ENCODE data around the gene ELF4.
A peak's percentile ranks its signal among the peaks of the same experiment; 100 is the strongest.

ELF4 gene

DNA sequence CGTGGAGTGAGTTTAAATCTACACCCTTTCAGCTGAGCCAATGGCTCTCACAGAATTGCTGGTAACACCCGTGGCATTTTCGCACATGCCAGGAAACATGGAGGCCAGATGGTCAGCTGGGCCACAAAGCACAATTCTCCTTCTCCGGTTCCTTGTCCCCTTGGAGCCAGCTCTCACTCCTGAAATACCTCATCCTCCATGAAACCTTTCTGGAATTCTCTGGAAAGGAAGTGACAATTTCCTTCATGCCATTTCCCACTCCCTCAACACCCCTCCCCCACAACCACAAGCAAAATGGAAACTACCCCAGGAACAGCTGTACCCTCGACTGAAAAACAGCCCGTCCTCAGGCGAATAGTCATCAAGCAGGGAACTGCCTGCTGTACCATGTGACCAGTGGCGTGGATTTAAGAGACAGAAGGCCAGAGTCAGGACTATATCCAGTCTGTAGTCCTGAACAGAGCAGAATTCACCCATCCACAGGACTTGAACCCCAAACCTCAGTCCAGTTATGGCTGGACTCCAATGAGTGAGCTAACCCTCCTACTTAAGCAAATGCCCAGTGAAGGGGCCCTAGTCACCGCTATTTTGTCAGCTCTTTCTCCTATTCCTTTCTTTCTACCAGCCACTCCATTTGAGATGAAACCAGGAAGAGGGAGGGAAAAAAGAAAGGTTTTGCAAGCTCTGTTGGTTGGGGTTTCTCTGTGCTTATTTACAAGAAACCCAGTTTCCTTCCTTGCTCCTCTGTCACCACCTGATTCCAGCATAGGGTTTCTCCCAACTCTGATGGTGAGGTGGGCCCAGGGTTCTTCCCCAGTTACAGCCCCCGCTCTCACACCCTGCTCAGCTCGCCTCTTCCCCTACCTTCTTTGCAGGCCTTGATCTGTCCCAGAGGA, 24.5 kb downstream of the ELF4 start:
- no peak for DNase-seq

DNA sequence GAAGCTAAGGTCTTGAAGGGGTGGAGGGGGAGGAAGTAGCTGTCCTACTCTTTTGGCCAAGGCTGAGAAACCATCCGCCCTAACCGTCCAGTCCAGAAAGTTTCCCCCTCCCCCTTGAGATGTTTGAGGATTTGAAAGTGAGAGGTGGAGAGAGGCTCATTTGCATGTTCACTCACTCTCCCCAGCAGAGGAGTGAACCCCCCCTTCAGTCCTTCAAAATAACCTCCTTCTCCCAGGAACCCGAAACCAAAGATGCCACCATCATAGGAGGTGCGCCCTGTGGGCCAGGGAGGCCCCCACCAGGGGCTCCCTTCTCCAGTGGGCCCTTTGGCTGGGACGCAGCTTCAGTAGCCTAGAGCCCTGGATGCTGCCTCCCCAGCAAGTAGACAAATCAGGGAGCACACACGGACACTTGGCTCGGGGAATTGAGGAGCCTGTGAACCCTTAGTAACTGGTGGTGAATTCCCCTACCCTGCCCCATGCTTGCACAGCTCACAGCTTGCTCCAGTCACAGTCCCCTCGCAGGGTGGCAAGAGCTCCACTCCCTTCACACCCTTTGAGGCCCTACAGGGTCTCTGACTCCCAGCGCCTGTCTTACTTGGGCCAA, 25.6 kb downstream of the ELF4 start:
- no peak for DNase-seq

DNA sequence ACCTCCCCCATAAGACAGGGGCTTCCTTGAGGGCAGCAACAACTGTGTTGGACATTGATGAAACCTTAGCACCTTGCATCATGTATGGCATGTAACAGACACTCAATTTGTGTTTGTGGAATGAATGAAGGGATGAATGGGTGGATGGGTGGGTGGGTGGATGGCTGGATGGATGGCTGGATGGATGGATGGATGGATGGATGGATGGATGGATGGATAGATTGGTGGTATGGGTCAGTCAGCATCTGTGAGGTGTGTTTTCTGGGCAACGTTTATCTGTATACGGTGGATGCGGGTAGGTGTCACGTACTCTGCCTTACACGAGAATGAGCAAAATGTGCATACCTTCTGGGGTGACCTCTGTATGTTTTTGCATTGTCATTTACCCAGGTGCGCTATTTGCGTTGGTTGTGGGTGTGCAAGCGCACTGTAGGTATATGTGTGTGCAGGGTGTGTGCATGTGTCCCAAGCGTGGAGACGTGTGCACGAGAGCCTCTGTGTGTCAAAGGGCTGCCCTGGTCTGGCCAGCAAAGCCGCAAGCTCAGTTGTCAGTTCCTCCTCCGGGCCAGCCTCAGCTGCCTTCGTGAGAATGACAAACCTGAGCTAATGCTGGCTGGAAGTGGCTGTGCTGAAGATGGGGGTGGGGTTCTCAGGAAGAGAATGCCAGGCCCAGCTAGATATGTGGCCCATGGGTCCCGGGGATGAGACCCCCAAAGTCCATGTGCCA, 26.5 kb downstream of the ELF4 start:
- peak in 1 of 51 donors; percentile 1 for DNase-seq

DNA sequence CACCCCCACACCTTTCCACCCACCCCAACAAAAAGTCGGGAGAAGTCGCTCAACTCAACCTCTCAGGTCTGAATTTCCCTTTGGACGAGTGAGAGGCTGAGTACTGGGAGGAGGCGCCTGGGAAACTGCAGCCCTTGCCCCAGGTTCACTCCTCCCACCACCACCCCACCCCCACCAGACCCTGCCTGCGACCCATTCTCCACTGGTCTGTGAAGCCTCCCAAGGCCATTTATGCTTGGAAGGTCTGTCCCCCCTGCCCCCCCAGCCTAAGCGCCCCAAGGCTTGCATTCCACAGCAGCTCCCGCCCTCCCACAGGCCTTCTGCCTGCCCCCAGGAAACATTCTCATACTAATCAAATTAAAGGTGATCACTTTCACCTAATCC, 27.2 kb downstream of the ELF4 start:
- no peak for DNase-seq

DNA sequence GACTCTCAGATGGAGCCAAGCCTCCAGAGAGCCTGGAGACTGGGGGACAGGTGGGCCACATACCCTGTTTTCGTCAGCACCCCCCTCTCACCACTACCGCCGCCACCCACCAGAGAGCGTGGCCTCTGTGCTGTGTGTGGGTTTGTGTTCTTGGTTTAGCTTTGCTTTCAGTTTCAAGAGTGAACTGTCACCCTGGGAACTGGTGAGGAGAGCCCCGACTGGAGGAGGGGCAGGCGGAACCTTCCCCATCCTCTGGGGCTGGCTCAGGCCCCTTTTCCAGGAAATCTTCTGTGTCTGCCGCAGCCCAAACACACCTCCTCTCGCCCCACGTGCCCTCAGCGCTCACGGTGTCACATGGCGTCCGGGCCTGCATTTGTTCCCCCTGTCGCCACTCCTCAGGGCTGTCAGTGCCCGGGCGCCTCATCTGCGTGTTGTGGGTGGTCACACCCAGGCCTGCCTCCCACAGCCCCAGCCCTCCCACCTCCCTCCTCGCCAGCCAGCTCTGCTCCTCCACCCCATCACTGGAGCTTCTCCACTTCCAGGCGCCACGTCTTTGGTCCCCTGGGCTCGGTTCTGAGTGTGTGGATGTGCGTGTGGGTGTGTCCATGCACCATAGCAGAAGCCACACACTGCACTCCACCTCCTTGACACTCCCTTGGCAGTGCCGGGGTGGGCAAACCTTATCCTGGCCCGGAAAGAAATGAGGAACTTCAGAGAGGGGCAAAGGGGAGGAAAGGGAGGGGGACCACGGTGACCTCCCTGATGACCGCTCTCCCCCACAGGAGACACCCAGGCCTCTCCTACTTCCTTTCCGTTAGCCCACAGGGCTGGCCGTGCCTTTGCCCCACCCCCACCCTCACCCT, 27.8 kb downstream of the ELF4 start:
- DNase-seq, result peak in 4 of 51 donors; percentile 0 to 3 (median 2)

DNA sequence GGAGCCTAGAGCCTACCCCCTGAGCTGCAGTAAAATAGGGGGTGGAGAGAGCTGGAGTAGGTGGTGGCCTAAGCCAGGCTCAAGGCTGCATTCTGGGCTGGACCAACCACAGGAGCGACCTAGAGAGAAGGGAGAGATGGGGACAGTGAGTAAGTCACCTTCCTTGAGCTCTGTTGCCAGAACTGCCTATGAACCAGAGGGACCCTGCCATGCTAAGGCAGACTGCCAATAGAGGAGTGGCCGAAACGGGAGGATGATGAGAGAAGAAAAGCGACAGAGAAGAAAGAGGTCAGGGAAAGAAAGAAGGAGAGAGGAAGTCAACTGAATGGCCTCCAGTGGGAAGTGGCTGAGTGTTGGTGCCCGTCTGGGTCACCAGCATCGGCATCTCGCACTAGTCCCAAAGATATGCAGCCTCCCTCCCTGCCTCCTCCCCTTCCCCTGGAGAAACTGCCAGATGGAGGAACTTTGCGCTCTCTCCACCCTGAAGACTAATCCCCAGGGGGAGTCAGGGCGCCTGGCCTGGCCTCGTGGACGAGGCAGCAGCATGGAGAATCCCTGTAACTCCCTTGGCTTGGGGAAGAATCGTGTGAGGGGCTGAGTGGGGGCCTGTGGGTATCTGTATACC, 28.8 kb downstream of the ELF4 start:
- no peak for DNase-seq

DNA sequence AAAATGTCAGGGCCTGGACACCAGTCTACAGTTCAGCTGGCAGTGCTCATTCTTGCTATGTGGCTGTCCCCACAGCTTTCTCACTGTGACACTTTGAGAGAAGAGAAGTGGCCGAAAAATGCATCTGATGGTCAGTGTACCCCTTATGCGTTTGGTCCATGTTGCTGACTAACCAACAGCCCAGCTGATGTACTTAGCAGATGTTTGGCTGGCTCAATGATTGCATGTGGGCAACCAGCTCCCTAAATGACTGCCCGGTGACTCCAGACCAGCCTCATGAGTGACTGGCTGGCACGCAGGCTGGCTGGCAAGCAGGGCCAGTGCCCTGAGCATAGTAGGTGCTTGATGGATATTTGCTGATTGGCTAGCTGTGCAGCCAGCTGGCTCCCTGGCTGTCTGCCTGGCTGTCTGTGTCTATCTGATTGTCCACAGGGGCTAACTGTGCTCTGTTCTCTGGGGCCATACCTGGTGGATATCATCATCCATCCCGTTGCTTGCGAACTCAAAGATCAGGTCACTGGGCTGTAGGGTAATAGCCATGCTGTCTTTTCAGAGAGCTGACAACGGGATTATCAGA, 29.4 kb downstream of the ELF4 start:
- no peak for DNase-seq

DNA sequence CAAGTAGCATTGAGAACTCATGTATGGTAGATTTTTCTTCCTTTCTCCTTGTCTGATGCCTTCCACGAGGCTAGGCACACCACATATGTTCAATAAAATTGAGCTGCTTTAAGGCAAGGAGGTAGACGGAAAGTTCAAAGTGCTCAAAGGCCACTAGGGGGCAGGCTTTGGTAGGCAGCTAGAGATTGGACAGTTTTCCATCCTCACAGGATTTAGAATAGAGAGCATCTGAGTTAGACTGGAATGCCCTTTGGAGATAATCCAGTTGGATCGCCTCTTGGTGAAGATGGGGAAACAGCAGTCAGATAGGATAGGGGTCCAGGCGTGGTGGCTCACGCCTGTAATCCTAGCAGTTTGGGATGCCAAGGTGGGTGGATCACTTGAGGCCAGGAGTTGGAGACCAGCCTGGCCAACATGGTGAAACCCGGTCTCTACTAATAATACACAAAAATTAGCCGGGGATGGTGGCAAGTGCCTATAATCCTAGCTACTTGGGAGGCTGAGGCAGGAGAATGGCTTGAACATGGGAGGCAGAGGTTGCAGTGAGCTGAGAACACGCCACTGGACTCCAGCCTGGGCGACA, 30.4 kb downstream of the ELF4 start:
- DNase-seq, result peak in 36 of 51 donors; percentile 1 to 60 (median 10)

DNA sequence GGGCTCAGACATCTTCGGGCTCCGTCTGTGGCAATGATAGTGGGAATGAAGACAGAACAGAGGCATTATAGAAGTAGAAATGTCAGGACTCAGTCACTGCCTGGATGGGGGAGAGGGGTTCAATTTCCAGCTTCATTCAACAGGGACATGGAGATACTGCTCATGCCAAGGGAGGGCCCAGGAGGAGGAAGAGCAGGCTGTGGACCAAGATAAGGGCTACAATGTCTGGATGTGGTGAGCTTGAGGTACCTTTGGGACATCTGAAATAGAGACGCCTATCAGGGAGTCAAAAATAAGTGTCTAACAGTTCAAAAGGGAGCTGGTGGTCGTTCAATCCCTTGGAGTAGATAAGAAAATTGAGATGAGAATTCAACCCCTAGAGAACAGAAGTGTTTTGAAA, 34.5 kb downstream of the ELF4 start:
- no peak for DNase-seq

DNA sequence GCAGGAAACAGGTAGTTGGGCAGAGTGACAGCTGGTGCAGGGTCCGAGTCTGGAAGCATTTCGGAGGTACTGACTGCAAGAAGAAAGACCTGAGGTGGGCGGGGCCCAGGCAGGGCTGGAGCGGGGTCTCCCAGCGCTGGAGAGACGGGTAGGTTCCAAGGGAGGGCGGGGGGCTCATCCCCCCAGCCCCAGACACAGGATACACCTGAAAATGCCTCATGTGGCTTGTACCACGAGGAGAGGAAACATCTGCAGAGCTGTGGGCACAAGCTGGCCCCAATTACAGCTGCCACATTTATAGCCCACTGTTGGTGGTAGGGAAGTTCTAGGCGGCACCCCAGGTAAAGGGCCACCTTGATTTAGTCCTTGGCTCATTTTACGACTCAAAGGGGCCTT, 38.0 kb downstream of the ELF4 start:
- no peak for DNase-seq

DNA sequence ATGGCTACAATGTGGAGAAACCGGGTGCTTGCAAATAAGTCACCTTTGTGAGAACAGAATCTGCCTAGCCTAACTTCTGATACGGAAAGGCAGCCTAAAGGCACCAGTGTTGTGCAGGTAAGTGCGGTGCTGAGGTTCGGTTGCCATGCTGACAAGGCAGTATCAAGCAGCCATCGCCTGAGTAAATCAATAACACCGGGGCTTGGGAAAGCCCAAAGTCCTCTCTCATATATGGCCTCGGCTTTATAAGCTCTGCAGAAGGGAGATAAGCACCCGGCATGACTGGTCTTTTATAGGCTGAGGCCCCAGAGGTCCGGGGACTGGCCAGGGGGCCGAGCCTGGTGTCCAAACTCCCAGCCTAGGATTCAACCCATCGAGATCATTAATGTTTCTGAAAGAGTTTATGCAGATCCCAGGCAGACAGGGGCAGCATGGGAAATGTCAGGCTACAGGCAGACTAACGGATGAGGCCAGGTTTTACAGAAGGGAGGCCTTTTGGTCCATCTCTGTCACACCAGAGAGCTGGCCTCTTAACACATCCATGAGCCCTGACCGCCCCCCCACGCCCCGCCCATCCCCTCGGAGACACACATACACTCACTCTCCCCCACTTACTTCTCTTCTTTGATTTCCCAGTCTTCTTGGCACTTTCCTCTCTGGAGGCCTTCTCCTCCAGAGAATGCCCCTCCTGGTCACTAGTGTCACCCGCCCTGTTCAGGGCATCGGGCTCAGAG, 38.5 kb downstream of the ELF4 start:
- no peak for DNase-seq

DNA sequence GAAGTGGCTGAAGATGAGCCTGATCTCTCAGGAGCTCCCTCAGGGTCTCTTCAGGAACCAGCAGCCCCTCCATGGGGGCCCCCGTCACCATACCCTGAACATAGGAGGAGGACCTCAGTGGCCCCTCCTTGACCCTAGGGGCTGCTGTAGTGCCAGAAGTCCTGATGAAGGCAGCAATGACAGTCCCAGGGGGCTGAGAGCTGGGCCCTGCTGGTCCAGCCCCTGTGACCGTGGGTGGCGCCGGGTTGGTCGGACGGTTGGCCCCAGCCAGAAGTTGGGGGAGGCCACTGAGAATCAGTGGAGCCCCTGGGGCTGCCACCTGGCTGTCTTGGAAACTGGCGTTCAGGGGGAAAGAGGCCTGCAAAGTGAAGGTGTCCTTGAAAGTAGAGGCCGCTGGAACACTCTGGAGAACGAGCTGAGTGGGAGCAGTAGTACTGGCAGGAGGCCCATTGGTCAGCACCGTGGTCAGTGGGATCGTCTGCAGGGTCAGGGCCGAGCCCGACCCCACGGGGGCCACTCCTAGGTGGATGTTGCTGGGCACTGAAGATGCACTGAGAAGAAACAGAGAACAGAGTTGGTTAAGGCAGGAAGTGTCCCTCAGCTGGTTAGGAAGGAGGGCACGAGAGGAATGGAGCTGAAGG, 43.2 kb downstream of the ELF4 start:
- DNase-seq, result no peak

DNA sequence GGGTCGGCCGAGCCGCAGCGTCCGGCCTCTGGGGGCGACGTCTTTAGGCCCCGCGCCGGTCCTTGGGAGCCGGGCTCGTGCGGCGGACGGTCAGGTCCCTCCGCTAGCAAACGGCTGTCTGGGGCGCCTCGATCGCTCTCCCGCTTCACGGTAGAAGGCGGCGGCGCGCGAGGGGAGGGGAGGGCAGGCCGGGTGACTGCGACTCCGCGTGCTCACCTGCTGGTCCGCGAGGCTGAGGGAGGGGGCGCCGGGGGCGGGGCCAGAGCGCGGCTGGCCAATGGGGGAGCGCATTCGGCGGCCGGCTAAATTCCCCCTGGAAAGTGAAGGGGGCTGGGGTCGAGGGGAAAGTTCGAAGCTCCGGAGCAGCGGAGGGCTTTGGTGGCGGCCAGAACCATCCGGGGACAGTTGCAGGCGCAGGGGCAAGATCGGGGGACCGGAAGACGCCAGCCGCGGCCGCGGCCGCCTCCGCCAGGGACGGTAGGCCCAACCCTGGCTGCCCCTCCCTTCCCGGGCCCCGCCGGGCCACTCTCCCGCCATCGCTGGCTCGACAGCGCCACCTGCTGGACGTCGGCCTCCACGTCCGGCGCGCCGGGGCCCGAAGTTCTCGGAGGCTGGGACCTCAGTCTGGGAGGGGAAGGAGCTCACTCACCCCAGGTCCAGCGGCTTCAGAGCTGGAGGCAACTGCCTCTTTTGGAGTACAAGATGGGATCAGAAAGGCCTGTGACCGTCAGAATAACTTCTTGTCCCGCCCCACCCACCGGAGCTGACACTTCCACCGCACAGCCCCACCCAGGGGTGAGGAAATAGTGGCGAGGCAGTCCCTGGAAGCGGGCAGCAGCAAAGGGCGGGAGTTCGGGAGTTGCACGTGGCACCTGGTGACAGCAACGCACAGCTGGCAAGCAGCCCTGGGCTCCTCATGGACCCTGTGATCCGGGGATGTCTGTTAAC, 49.9 kb downstream of the ELF4 start:
- DNase-seq, result peak; percentile 5 to 82 (median 42)

DNA sequence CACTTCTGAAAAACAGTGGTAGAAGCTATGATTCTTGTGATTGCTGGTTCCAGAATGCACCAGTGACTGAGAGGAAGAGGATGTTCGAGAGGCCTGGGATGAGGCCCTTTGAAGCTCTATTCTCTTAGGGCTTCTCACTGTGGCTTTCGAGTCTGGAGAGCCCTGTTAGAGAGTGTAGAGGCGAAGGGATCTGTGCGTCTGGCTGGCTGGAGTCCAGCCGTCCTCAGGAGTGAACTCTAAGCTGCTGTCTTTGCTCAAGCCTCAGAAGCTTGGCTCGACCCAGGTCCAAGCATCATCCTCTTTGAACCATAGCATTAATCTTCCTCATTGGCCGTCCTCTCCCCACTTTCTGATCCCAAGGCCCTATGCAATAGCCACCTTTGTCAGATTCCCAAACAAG, 51.6 kb downstream of the ELF4 start:
- no peak for DNase-seq

DNA sequence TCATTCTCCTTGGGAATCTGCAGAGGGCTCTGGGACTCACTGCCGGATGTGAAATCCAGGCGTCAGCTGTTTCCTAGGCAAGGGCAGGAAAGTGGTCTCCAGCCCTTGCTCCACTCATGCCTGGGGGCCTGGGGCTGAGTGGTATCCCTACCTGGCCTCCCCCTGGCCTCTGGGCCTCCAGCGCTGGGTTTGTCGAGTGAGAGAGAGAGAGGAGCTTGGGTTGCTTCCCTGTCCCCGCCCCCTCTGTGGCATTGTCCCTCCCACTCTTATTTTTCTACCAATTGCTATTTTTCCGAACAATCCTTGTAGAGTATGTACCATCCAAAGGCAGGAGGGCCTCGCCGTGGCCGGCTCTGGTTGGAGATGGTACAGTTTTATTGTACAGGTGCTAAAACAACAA, 53.1 kb downstream of the ELF4 start:
- DNase-seq, result peak in 4 of 51 donors; percentile 0 to 3 (median 0)

DNA sequence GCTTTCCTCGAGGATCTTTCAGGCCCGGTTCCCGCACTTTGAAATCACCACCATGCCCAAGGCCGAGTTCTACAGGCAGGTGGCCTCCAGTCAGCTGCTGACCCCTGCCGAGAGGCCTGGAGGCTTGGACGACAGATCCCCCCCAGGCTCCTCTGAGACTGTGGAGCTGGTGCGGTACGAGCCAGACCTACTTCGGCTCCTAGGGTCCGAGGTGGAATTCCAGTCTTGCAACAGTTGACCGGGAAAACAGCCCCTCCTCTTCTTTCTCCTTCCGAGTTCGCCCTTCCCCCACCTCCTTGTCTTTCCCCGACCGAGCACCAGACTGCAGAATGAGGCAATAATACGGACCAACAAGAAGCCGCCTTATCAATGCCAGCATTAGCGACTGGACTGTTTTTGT, 54.4 kb downstream of the ELF4 start:
- no peak for DNase-seq

DNA sequence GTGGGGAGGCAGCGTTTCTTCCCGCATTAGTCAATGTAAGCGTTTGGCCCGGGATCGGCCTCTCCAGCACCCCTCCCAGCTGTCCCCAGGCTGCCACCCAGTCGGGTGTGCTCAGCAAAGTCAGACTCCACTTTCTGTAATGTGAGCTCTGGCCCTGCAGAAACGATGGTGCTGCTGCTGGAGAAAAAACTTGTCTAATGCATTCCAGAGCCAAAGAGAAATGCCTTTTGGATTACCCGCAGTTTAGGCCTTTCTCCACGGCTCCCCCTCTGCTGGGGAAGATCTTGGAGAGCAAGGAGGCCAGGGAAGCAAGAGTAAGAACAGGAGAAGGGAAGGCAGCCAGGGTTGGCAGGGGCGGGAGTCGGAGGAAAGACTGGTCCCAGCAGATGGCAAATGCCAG, 55.2 kb downstream of the ELF4 start:
- peak in 1 of 51 donors; percentile 1 for DNase-seq

DNA sequence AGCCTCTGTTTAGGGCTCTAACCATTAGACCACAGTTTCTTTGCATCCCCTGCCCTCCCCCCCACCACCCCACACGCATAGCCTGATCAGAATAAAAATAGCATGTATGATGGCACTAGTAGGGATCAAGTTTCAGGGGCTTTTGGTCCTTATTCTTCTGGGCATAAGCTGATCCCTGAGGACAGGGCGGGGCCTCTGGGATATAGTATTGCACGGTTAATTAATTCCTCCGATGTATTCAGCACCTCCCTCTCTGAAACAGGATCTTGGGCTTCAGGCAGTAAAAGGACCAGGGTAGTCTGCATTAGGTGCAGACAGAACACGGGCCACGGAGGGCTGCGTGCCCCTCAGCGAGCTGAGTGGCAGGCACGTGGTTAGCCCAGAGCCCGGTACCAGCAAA, 57.1 kb downstream of the ELF4 start:
- DNase-seq, result no peak
